ENCODE measurements around the gene PPARA.
A peak's percentile ranks its signal among the peaks of the same experiment; 100 is the strongest.

The PPARA gene

GRCh38 chr22:46267431-46268279 lies 117.3 kb downstream of the PPARA start, which contains the start of gene TTC38:
Gene TTC38, plus strand, starts transcription at chr22:46268008. Its CDS starts 32 bp downstream, at chr22:46268040.
- Histone ChIP-seq H3K9ac (ENCODE audit: low read depth, low read length) (peak within 1 kb of the TSS; percentile 54), H3K36me3 (ENCODE audit: control insufficient read depth, insufficient read depth, low read length) (no peaks in the 10 kb centered on the region), H3K27me3 (ENCODE audit: control insufficient read depth, insufficient read depth, low read length) (peaks cover 15% of the 10 kb centered on the region), H3K4me1 (ENCODE audit: control insufficient read depth, insufficient read depth, low read length) (no peaks in the 10 kb centered on the region), H3K9me3 (ENCODE audit: control insufficient read depth, insufficient read depth, low read length) (no peaks in the 10 kb centered on the region), H3K4me3 (ENCODE audit: low read depth, low read length) (peak within 1 kb of the TSS; percentile 67)

DNA sequence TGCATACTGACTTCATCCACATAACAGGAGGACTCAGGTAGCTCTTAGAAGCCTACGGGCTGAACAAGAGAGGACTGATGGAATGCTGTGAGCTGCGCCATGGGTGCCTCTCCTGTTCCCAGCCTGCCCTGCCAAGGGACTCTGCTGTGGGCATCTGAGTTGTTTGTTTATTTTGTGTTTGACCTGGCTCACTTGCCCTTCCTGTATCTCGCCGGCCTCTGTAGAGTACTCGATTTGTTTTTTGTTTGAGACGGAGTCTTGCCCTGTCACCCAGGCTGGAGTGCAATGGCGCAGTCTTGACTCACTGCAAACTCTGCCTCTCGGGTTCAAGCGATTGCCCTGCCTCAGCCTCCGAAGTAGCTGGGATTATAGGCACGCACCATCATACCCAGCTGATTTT lies 119.2 kb downstream of the PPARA start:
- Histone ChIP-seq H3K4me3 (ENCODE audit: low read depth, low read length) (no peak overlapping the region), H3K36me3 (ENCODE audit: control insufficient read depth, insufficient read depth, low read length) (peaks cover 11% of the 10 kb centered on the region), H3K4me1 (ENCODE audit: control insufficient read depth, insufficient read depth, low read length) (no peaks in the 10 kb centered on the region), H3K9me3 (ENCODE audit: control insufficient read depth, insufficient read depth, low read length) (no peaks in the 10 kb centered on the region), H3K27me3 (ENCODE audit: control insufficient read depth, insufficient read depth, low read length) (peaks cover 4% of the 10 kb centered on the region), H3K9ac (ENCODE audit: low read depth, low read length) (no peak overlapping the region)

- Histone ChIP-seq H3K9me3 (ENCODE audit: control insufficient read depth, insufficient read depth, low read length) (no peaks in the 10 kb centered on the region), H3K36me3 (ENCODE audit: control insufficient read depth, insufficient read depth, low read length) (peaks cover 11% of the 10 kb centered on the region)
These were observed 121.9 kb downstream of the PPARA start for GRCh38 chr22:46272196-46272595.

GRCh38 chr22:46272762-46273431 lies 122.6 kb downstream of the PPARA start:
- Histone ChIP-seq H3K4me3 (ENCODE audit: low read depth, low read length) (no peak overlapping the region), H3K9ac (ENCODE audit: low read depth, low read length) (no peak overlapping the region), H3K4me1 (ENCODE audit: control insufficient read depth, insufficient read depth, low read length) (no peaks in the 10 kb centered on the region), H3K36me3 (ENCODE audit: control insufficient read depth, insufficient read depth, low read length) (peaks cover 11% of the 10 kb centered on the region), H3K27me3 (ENCODE audit: control insufficient read depth, insufficient read depth, low read length) (no peaks in the 10 kb centered on the region), H3K9me3 (ENCODE audit: control insufficient read depth, insufficient read depth, low read length) (no peaks in the 10 kb centered on the region)

More at GRCh38 chr22:46272196-46272595, 121.9 kb downstream of the PPARA start:
- Histone ChIP-seq H3K9ac (ENCODE audit: low read depth, low read length) (no peak overlapping the region), H3K27me3 (ENCODE audit: control insufficient read depth, insufficient read depth, low read length) (no peaks in the 10 kb centered on the region), H3K4me3 (ENCODE audit: low read depth, low read length) (no peak overlapping the region), H3K4me1 (ENCODE audit: control insufficient read depth, insufficient read depth, low read length) (no peaks in the 10 kb centered on the region)

- H3K9me3 ChIP-seq (ENCODE audit: control insufficient read depth, insufficient read depth, low read length) = no peaks in the 10 kb centered on the region
- no peaks in the 10 kb centered on the region for H3K27me3 ChIP-seq (ENCODE audit: control insufficient read depth, insufficient read depth, low read length)
- H3K36me3 ChIP-seq (ENCODE audit: control insufficient read depth, insufficient read depth, low read length) = peaks cover 14% of the 10 kb centered on the region
- no peak overlapping the region for H3K4me3 ChIP-seq (ENCODE audit: low read depth, low read length)
- no peak overlapping the region for H3K9ac ChIP-seq (ENCODE audit: low read depth, low read length)
- no peaks in the 10 kb centered on the region for H3K4me1 ChIP-seq (ENCODE audit: control insufficient read depth, insufficient read depth, low read length)
These were observed 123.3 kb downstream of the PPARA start for GRCh38 chr22:46273432-46274148.

DNA sequence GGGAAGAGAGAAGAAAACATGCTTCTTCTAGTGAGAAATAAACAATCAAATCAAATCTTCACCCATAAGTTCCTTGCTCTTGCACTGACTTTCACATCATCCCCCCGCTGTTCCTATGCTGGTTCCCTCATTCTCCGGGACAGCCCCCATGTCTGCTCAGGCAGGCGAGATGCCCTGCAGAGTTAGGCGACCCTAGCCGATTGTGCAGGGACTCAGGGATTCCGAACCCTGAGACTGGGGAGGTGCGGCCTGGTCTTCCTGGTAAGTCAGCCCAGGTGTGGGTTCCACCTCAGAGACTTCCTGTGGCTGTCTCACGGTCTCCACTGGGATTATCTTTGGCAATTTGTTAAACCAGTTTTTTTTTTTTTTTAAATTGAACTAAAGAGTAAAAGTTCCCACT lies 124.1 kb downstream of the PPARA start:
- no peaks in the 10 kb centered on the region for H3K4me1 ChIP-seq (ENCODE audit: control insufficient read depth, insufficient read depth, low read length)
- no peak overlapping the region for H3K9ac ChIP-seq (ENCODE audit: low read depth, low read length)
- H3K27me3 ChIP-seq (ENCODE audit: control insufficient read depth, insufficient read depth, low read length) = no peaks in the 10 kb centered on the region
- H3K36me3 ChIP-seq (ENCODE audit: control insufficient read depth, insufficient read depth, low read length) = peaks cover 17% of the 10 kb centered on the region
- H3K9me3 ChIP-seq (ENCODE audit: control insufficient read depth, insufficient read depth, low read length) = no peaks in the 10 kb centered on the region
- no peak overlapping the region for H3K4me3 ChIP-seq (ENCODE audit: low read depth, low read length)

- no peaks in the 10 kb centered on the region for H3K4me1 ChIP-seq (ENCODE audit: control insufficient read depth, insufficient read depth, low read length)
- H3K9me3 ChIP-seq (ENCODE audit: control insufficient read depth, insufficient read depth, low read length) = no peaks in the 10 kb centered on the region
- H3K4me3 ChIP-seq (ENCODE audit: low read depth, low read length) = no peak overlapping the region
- no peaks in the 10 kb centered on the region for H3K27me3 ChIP-seq (ENCODE audit: control insufficient read depth, insufficient read depth, low read length)
- no peak overlapping the region for H3K9ac ChIP-seq (ENCODE audit: low read depth, low read length)
- H3K36me3 ChIP-seq (ENCODE audit: control insufficient read depth, insufficient read depth, low read length) = peaks cover 20% of the 10 kb centered on the region
These were observed 125.3 kb downstream of the PPARA start for GRCh38 chr22:46275455-46276122.

DNA sequence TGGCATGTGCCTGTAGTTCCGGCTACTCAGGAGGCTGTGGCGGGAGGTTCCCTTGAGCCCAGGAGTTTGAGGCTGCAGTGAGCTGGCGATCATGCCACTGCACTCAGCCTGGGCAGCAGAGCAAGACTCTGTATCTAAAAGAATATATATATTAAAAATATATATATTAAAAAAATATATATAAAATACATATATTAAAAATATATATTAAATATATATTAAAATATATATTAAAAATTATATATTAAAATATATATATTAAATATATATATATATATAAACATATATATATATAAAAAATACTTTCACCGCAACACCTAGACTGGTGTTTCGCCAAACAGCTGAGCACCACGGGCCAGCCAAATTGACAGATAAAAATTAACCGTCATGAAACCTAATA lies 126.2 kb downstream of the PPARA start:
- Histone ChIP-seq H3K4me3 (ENCODE audit: low read depth, low read length) (no peak overlapping the region), H3K36me3 (ENCODE audit: control insufficient read depth, insufficient read depth, low read length) (peaks cover 20% of the 10 kb centered on the region), H3K9ac (ENCODE audit: low read depth, low read length) (no peak overlapping the region), H3K4me1 (ENCODE audit: control insufficient read depth, insufficient read depth, low read length) (no peaks in the 10 kb centered on the region), H3K27me3 (ENCODE audit: control insufficient read depth, insufficient read depth, low read length) (no peaks in the 10 kb centered on the region), H3K9me3 (ENCODE audit: control insufficient read depth, insufficient read depth, low read length) (no peaks in the 10 kb centered on the region)

GRCh38 chr22:46278656-46279645 lies 128.6 kb downstream of the PPARA start:
- H3K27me3 ChIP-seq (ENCODE audit: control insufficient read depth, insufficient read depth, low read length) = no peaks in the 10 kb centered on the region
- no peaks in the 10 kb centered on the region for H3K4me1 ChIP-seq (ENCODE audit: control insufficient read depth, insufficient read depth, low read length)
- no peak overlapping the region for H3K9ac ChIP-seq (ENCODE audit: low read depth, low read length)
- no peaks in the 10 kb centered on the region for H3K9me3 ChIP-seq (ENCODE audit: control insufficient read depth, insufficient read depth, low read length)
- no peak overlapping the region for H3K4me3 ChIP-seq (ENCODE audit: low read depth, low read length)
- peaks cover 10% of the 10 kb centered on the region for H3K36me3 ChIP-seq (ENCODE audit: control insufficient read depth, insufficient read depth, low read length)

DNA sequence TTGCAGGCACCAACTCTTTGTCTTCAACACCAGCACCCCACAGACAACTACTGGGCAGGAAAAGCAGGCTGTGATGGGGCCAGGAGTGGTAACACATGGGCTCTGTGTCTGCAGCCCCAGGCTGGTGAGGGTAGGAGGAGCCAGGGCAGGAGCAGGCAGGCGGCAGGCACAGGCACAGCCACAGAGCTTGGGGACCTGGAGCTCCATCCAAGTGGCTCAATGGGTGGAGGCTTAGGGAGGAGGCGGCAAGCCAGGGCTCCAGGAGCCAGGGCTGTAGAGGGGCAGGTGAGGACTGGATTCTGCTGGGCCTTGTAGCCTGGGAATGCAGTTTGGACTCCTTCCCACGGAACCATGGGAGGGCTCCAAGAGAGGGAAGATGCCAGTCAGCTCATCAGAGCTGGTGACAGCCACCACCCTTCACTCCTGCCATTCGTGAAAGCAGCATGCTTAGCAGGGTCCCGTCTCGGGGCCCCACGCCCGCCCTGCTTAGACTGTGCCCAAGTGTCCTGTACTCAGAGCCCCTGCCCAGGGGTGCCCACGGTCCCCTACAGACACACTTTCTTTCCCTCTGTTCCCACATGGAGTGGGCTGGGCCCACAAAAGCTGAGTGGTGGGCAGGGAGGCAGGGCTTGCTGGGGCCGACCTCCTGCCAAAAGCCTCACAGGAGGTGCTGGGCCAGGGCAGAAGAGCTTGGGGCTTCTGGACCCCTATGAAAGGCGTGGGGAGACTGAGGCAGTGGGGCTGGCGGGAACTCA lies 129.9 kb downstream of the PPARA start:
- no peaks in the 10 kb centered on the region for H3K9me3 ChIP-seq (ENCODE audit: control insufficient read depth, insufficient read depth, low read length)
- no peak overlapping the region for H3K9ac ChIP-seq (ENCODE audit: low read depth, low read length)
- no peak overlapping the region for H3K4me3 ChIP-seq (ENCODE audit: low read depth, low read length)
- peaks cover 18% of the 10 kb centered on the region for H3K36me3 ChIP-seq (ENCODE audit: control insufficient read depth, insufficient read depth, low read length)
- H3K27me3 ChIP-seq (ENCODE audit: control insufficient read depth, insufficient read depth, low read length) = no peaks in the 10 kb centered on the region
- H3K4me1 ChIP-seq (ENCODE audit: control insufficient read depth, insufficient read depth, low read length) = no peaks in the 10 kb centered on the region

Measured in iPS-15b (cell line).